H1 (cell line): Measurements from ENCODE around the gene TXNRD2.

Experiments used
- ATF3 ChIP-seq: IDR thresholded peaks from 2 replicates; pipeline ENCODE4 v1.6.1; 2011; ENCODE audit warnings: low read depth, mild to moderate bottlenecking, low read length; ENCODE audit not compliant: insufficient read depth
- CHD1 ChIP-seq: IDR thresholded peaks from 2 replicates; pipeline ENCODE4 v1.6.1; 2012; ENCODE audit warnings: low read depth, low read length, improper control_type of control experiment
- CREB1 ChIP-seq: IDR thresholded peaks from 2 replicates; pipeline ENCODE4 v1.6.1; 2012; ENCODE audit warnings: inconsistent platforms
- CTCF ChIP-seq, 3 experiments: IDR thresholded peaks; 1 replicate in 2 of 3; 2 replicates in 1 of 3; pipeline versions ENCODE4 v1.5.1 to v1.6.1; 2011; ENCODE audit warnings: low read length in 3 of 3, mild to moderate bottlenecking in 3 of 3, inconsistent platforms in 2 of 3, low read depth in 1 of 3, moderate library complexity in 1 of 3; ENCODE audit not compliant: insufficient read depth in 1 of 3; ENCODE audit errors: control extremely low read depth in 1 of 3
- GABPA ChIP-seq: IDR thresholded peaks from 2 replicates; pipeline ENCODE4 v1.6.1; 2011; ENCODE audit warnings: mild to moderate bottlenecking, low read length, moderate library complexity, borderline replicate concordance; ENCODE audit not compliant: insufficient read depth
- PHF8 ChIP-seq: fragments of 200-600 bp; sonication (generic); conservative IDR thresholded peaks from 2 replicates; pipeline ENCODE4 v1.7.1; 2012; ENCODE audit warnings: low read depth, mild to moderate bottlenecking, inconsistent platforms, low read length, moderate library complexity
- POLR2A ChIP-seq, 2 experiments: IDR thresholded peaks; 1 replicate in 1 of 2; 2 replicates in 1 of 2; pipeline ENCODE4 v1.6.1; 2011; ENCODE audit warnings: low read depth in 2 of 2, low read length in 2 of 2, mild to moderate bottlenecking in 2 of 2; ENCODE audit errors: control extremely low read depth in 1 of 2
- RXRA ChIP-seq: IDR thresholded peaks from 2 replicates; pipeline ENCODE4 v1.6.1; 2011; ENCODE audit warnings: low read depth, mild to moderate bottlenecking, low read length, moderate library complexity; ENCODE audit not compliant: insufficient read depth
- SIN3A ChIP-seq, 2 experiments: IDR thresholded peaks in 1 of 2; conservative IDR thresholded peaks in 1 of 2; 2 replicates each; pipeline ENCODE4 v1.6.1; 2011 to 2012; ENCODE audit warnings: low read length in 2 of 2, improper control_type of control experiment in 1 of 2, low read depth in 1 of 2, mild to moderate bottlenecking in 1 of 2
- SP1 ChIP-seq: IDR thresholded peaks from 2 replicates; pipeline ENCODE4 v1.6.1; 2011; ENCODE audit warnings: low read depth, low read length
- SUZ12 ChIP-seq: fragments of 200-600 bp; sonication (generic); IDR thresholded peaks from 2 replicates; pipeline ENCODE4 v1.6.1; 2012; ENCODE audit warnings: mild to moderate bottlenecking, inconsistent platforms, low read length, moderate library complexity, mixed read lengths
- TF ChIP-seq, protein P1 (sequence below): IDR thresholded peaks from 2 replicates; pipeline ENCODE4 v1.6.1; 2012; ENCODE audit warnings: inconsistent platforms

DNA sequence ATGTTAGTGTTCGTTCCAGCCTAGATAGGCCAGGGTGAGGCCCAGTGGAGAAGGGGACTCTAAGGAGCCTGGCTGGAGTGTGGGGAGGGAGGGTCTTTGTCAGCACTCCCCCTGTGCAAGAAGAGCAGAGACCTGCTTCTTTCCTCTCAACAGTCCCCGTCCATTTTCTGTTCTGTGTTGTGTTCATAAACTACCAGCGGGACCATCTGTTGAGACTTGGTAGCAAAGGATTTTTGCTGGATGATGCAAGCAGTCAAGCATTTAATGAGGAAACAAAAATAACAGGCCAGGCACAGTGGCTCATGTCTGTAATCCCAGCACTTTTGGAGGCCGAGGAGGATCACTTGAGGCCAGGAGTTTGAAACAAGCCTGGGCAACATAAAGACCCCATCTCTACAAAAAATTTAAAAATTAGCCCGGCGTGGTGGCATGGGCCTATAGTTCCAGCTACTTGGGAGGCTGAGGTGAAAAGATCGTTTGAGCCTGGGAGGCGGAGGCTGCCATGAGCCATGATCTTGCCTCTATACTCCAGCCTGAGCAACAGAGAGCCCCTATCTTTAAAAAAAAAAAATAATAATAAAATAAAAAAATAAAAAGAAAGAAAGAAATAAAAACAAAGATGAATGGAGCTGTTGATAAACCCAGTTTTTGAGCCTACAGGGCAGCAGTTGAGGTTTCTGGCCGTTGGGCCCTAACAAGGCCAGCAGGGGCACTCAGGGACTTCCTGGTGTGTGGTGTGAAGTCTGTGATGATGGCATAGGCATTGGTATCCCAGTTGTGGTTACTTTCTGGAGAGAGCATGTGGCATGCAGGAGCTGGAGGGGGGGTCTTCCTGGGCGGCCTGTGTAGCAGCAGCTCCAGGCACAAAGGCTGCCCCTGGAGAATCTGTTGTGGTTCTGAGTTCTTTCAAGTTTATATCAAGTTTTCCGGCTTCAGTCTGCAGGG is 1.7 kb upstream of the TXNRD2 start:
- TF ChIP-seq CTCF (IDR thresholded peaks at IDR 0.05; ENCODE audit: control extremely low read depth in 1 of 3, insufficient read depth in 1 of 3, low read depth in 1 of 3, low read length in 3 of 3) (peak in 2 of 3 experiments; percentile 5 to 11; a peak in 2 of 4 replicates), CHD1 (no peak), GABPA (no peak), CREB1 (no peak), SP1 (no peak), SUZ12 (no peak), ATF3 (no peak), PHF8 (no peak), SIN3A (conservative IDR thresholded peaks at IDR 0.05 in 1 of 2, IDR thresholded peaks at IDR 0.05 in 1 of 2; ENCODE audit: low read depth in 1 of 2, low read length in 2 of 2) (no peak), RXRA (no peak), POLR2A (IDR thresholded peaks at IDR 0.05; ENCODE audit: control extremely low read depth in 1 of 2, low read depth in 2 of 2, low read length in 2 of 2) (no peak)
- TF ChIP-seq, protein P1, sequence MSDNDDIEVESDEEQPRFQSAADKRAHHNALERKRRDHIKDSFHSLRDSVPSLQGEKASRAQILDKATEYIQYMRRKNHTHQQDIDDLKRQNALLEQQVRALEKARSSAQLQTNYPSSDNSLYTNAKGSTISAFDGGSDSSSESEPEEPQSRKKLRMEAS: no peak
